Activated CD4-positive, alpha-beta memory T cell treated with anti-CD3 and anti-CD28 coated beads for 36 hours (primary cell): Measurements from ENCODE around the gene GTF3C1. TPM values are rescaled to one million over a fixed set of nuclear protein-coding genes. Genes with fewer than 3 reads are reported as not detected.

ENCODE experiments used
- CTCF ChIA-PET: fragments of 350-600 bp; sonication (Branson Sonifier 250); formaldehyde crosslinking; loops from one replicate; lab custom pipeline; 2021; ENCODE audit warnings: antibody characterized with exemption, inconsistent platforms; lab: Charles Lee
- POLR2A ChIA-PET: fragments of 350-600 bp; sonication (Branson Sonifier 250); formaldehyde crosslinking; loops from one replicate; lab custom pipeline; 2021; ENCODE audit warnings: antibody characterized with exemption; lab: Charles Lee
- DNase-seq: peaks from one replicate; pipeline ENCODE4 v3.0.0-alpha.2; 2020
- H3K27ac Mint-ChIP-seq: one replicate; pipeline ENCODE4 v1.8.0; 2021; ENCODE audit warnings: mixed read lengths
- H3K27me3 Mint-ChIP-seq: one replicate; pipeline ENCODE4 v1.8.0; 2021; ENCODE audit warnings: mixed read lengths
- H3K36me3 Mint-ChIP-seq: one replicate; pipeline ENCODE4 v1.8.0; 2021; ENCODE audit warnings: mixed read lengths
- H3K4me1 Mint-ChIP-seq: one replicate; pipeline ENCODE4 v1.8.0; 2021; ENCODE audit warnings: low read depth, mixed read lengths
- H3K4me3 Mint-ChIP-seq: one replicate; pipeline ENCODE4 v1.8.0; 2021; ENCODE audit warnings: mild to moderate bottlenecking, mixed read lengths
- H3K9me3 Mint-ChIP-seq: one replicate; pipeline ENCODE4 v1.8.0; 2021; ENCODE audit warnings: mixed read lengths
- intact Hi-C: fragments of 100-400 bp; cut with micrococcal nuclease; formaldehyde crosslinking; loops from one replicate; pipeline ENCODE4 v1.15.1; 2023
- total RNA-seq, 2 experiments: library from RNA; stranded (reverse); gene quantifications; one replicate each; pipeline ENCODE4 v1.2.3, GENCODE V29; 2021

The GTF3C1 gene
- total RNA-seq, 2 experiments from 2014 or later = 50.6 to 52.9 TPM

- no peak overlapping the region for H3K27ac Mint-ChIP-seq
- no peak for DNase-seq
- H3K4me3 Mint-ChIP-seq = no peak overlapping the region
- no peaks in the 10 kb centered on the region for H3K27me3 Mint-ChIP-seq
- no peaks in the 10 kb centered on the region for H3K9me3 Mint-ChIP-seq
- H3K36me3 Mint-ChIP-seq = peaks cover 31% of the 10 kb centered on the region
- intact Hi-C loops = no loop called here
- ChIA-PET POLR2A (no interaction called here), CTCF (no interaction called here)
- no peaks in the 10 kb centered on the region for H3K4me1 Mint-ChIP-seq
These were observed 74.2 kb downstream of the GTF3C1 start for GRCh38 chr16:27475561-27475960.

DNA sequence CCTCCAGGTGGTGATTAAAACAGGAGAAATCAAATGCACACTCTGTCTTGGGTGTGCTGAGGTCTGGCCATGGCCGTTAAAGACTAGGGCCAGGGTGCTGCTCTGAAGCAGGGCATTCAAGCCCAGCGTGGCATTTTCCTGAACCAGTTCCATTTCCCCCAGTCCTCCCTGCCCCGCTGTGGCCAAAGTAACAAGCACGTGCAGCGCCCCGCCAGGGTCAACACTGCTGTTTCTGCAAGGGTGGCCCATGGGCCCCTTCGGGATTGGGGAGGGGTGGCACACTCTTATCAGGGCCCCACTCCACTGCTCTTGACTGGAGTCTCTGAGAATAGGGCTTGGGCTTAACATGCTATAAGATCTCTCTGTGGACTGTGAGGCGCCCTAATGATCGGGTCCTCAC is 74.8 kb downstream of the GTF3C1 start:
- H3K4me3 Mint-ChIP-seq = no peak overlapping the region
- H3K4me1 Mint-ChIP-seq = no peaks in the 10 kb centered on the region
- peaks cover 35% of the 10 kb centered on the region for H3K36me3 Mint-ChIP-seq
- no peaks in the 10 kb centered on the region for H3K9me3 Mint-ChIP-seq
- intact Hi-C loops = no loop called here
- no peak for DNase-seq
- H3K27ac Mint-ChIP-seq = no peak overlapping the region
- CTCF ChIA-PET = no interaction called here
- H3K27me3 Mint-ChIP-seq = no peaks in the 10 kb centered on the region
- POLR2A ChIA-PET = no interaction called here

- H3K4me1 Mint-ChIP-seq = no peaks in the 10 kb centered on the region
- peaks cover 44% of the 10 kb centered on the region for H3K36me3 Mint-ChIP-seq
- no peaks in the 10 kb centered on the region for H3K27me3 Mint-ChIP-seq
- H3K4me3 Mint-ChIP-seq = no peak overlapping the region
- ChIA-PET POLR2A (no interaction called here), CTCF (no interaction called here)
- intact Hi-C loops = no loop called here
- H3K9me3 Mint-ChIP-seq = no peaks in the 10 kb centered on the region
- DNase-seq = no peak
- H3K27ac Mint-ChIP-seq = no peak overlapping the region
These were observed 75.7 kb downstream of the GTF3C1 start for GRCh38 chr16:27474041-27474440.

GRCh38 chr16:27473101-27473900 is 76.4 kb downstream of the GTF3C1 start:
- peaks cover 45% of the 10 kb centered on the region for H3K36me3 Mint-ChIP-seq
- DNase-seq = no peak
- H3K27me3 Mint-ChIP-seq = no peaks in the 10 kb centered on the region
- H3K9me3 Mint-ChIP-seq = no peaks in the 10 kb centered on the region
- ChIA-PET CTCF (interaction anchor here (0.6 kb wide), 1 partner anchor 596 kb away, joined by 3 read pairs; no protein-coding TSS in a partner anchor), POLR2A (no interaction called here)
- no peak overlapping the region for H3K27ac Mint-ChIP-seq
- no peaks in the 10 kb centered on the region for H3K4me1 Mint-ChIP-seq
- intact Hi-C loops = no loop called here
- H3K4me3 Mint-ChIP-seq = no peak overlapping the region

GRCh38 chr16:27472091-27473020 is 77.4 kb downstream of the GTF3C1 start:
- DNase-seq = no peak
- Mint-ChIP-seq H3K27me3 (no peaks in the 10 kb centered on the region), H3K36me3 (peaks cover 50% of the 10 kb centered on the region), H3K4me1 (no peaks in the 10 kb centered on the region), H3K27ac (no peak overlapping the region), H3K4me3 (no peak overlapping the region), H3K9me3 (no peaks in the 10 kb centered on the region)
- CTCF ChIA-PET = interaction anchor here (0.6 kb wide), 1 partner anchor 597 kb away, joined by 3 read pairs; no protein-coding TSS in a partner anchor
- POLR2A ChIA-PET = no interaction called here
- intact Hi-C loops = no loop called here

DNA sequence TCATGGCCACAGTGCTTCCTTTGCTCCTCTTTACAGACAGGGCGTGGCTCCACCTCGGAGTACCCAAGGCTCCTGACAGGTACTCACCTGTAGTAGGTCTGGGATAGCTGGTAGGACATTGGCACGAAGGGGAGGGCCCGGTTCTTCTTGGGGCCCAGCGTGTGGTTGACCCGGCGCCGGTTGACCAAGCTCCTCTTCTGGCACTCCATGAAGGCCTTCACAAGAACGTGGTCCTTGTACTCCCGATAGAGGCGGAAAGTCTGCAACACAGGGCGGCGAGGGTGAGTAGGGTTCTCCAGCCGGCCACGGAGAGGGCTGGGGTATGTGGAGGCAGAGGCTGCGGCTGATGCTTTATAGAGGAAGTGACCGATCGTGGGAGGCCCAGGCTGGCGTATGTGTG is 78.1 kb downstream of the GTF3C1 start:
- Mint-ChIP-seq H3K4me1 (no peaks in the 10 kb centered on the region), H3K9me3 (no peaks in the 10 kb centered on the region), H3K36me3 (peaks cover 55% of the 10 kb centered on the region), H3K4me3 (no peak overlapping the region), H3K27ac (no peak overlapping the region), H3K27me3 (no peaks in the 10 kb centered on the region)
- ChIA-PET CTCF (no interaction called here), POLR2A (no interaction called here)
- intact Hi-C loops = no loop called here
- no peak for DNase-seq

DNA sequence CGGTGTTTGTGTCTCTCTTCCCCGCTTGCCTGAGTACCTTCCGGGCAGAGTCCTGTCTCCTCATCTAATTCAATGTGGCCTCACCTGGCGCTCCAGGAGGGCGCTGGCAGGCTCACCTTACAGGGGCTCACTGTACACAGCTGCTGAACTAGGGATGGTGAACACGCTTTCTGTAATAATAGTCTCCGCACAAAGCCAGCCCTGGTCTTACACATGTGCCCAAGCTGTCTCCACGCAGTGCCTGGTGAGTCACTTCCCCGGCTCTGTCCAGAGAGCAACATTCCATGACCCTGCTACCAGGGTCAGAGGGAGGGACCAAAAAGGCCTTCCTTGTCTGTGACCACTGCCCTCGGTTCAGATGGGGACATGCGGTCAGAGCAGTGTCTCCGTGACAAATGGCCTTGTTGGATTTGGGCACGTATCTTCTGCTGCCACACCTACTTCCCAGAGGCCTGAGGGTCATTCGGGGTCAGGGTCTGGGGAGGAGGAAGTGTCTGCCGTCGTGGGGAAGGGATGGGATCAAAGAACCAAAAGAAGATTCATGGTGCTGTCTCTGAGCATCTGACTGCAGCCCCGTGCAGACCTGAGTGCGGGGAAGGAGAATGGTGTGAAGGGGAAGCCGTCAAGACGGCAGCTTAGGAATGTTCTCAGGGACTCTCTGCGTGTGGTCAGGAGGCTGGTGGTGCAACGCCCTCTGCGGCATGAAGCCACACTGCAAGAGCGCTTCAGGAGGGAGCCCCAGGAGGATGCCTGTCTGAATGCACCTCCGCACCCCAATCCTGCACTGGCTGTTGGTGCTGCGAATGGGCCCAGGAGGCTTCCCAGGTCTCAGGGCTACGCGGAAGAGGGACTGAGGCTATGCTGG is 78.9 kb downstream of the GTF3C1 start:
- Mint-ChIP-seq H3K4me1 (no peaks in the 10 kb centered on the region), H3K36me3 (peaks cover 54% of the 10 kb centered on the region), H3K9me3 (no peaks in the 10 kb centered on the region), H3K27me3 (no peaks in the 10 kb centered on the region), H3K27ac (no peak overlapping the region), H3K4me3 (no peak overlapping the region)
- CTCF ChIA-PET = no interaction called here
- POLR2A ChIA-PET = no interaction called here
- no peak for DNase-seq
- intact Hi-C loops = no loop called here

DNA sequence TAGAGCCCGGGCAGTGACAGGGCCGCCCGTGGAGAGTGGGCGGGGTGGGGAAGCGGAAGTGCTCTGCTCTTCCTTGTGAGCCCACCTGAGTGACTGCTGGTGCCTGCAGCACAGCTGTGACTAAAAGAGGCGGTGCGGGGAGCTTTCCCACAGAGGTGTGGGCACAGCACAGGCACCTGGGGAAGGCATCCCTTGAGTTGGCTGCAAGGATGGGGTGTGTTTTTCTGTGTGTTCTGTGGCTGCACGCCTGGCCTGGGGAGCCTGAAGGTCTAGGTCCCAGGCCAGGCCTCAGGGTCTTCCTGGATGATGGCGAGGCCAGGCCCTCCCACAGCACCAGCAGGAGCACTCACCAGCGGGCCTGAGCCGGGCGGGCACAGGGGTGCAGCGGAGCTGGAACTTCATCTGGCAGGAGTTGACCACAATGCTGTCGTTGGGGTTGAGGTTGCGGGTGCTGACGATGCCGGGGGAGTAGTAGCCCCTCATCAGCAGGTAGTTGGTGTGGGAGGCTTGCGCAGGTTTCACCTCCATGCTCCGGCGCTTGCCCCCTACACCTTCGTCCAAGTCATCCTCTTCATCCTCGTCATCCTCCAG is 80.7 kb downstream of the GTF3C1 start:
- H3K9me3 Mint-ChIP-seq = no peaks in the 10 kb centered on the region
- no peak overlapping the region for H3K4me3 Mint-ChIP-seq
- H3K27ac Mint-ChIP-seq = no peak overlapping the region
- POLR2A ChIA-PET = no interaction called here
- no peaks in the 10 kb centered on the region for H3K27me3 Mint-ChIP-seq
- intact Hi-C loops = no loop called here
- peaks cover 54% of the 10 kb centered on the region for H3K36me3 Mint-ChIP-seq
- no peak for DNase-seq
- H3K4me1 Mint-ChIP-seq = peaks cover 9% of the 10 kb centered on the region
- CTCF ChIA-PET = no interaction called here

GRCh38 chr16:27465483-27465879 is 84.2 kb downstream of the GTF3C1 start:
- intact Hi-C loops = no loop called here
- ChIA-PET POLR2A (no interaction called here), CTCF (no interaction called here)
- H3K36me3 Mint-ChIP-seq = peaks cover 48% of the 10 kb centered on the region
- DNase-seq = no peak
- no peak overlapping the region for H3K27ac Mint-ChIP-seq
- no peaks in the 10 kb centered on the region for H3K27me3 Mint-ChIP-seq
- H3K9me3 Mint-ChIP-seq = no peaks in the 10 kb centered on the region
- no peak overlapping the region for H3K4me3 Mint-ChIP-seq
- peaks cover 27% of the 10 kb centered on the region for H3K4me1 Mint-ChIP-seq

- no peaks in the 10 kb centered on the region for H3K27me3 Mint-ChIP-seq
- no peak for DNase-seq
- intact Hi-C loops = no loop called here
- ChIA-PET POLR2A (no interaction called here), CTCF (no interaction called here)
- peaks cover 42% of the 10 kb centered on the region for H3K36me3 Mint-ChIP-seq
- no peak overlapping the region for H3K27ac Mint-ChIP-seq
- H3K4me3 Mint-ChIP-seq = no peak overlapping the region
- no peaks in the 10 kb centered on the region for H3K9me3 Mint-ChIP-seq
- H3K4me1 Mint-ChIP-seq = peaks cover 30% of the 10 kb centered on the region
These were observed 84.9 kb downstream of the GTF3C1 start for GRCh38 chr16:27464626-27465482.
